Measurements from ENCODE around the gene CD99.

DNA sequence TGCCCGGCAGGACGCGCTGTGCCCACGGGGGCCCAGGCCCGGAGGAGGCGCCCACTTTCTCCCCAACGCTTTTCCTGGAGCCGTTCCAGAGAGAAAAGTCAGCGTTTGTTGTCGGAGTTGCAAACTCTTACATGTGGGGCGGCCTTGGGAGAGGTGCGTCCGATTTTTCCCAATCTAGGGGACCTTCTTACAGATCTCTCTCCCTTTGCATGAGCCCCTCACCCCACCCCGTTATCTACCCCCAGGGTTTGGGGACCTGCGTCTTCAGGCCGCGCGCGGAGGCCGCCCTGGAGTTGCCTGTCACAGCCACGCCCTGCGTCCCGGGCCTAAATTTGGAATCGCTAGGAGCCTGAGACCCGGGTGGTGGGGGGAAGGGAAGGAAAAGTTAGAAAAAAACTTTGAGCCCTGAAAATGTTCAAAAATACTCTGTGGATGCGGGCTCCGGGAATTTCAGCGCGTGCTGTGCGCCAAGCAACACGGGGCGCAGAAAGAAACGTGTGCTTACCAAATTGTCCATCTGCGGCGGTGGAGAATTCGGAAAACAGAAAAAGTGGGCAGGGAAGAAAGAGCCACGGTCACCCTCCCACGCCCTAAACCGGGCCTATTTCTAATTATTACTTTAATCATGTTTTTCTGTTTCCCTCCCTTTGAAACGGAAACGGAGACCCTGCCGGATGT, 587 bp downstream of the CD99 start:
- TF ChIP-seq CTCF (IDR thresholded peaks at IDR 0.05) = no peak
- no peak for TF ChIP-seq POLR2A (IDR thresholded peaks at IDR 0.05)

Measured in body of pancreas (tissue), 4 donors.